Measurements from ENCODE around the gene PCBD1.

PCBD1 gene

DNA sequence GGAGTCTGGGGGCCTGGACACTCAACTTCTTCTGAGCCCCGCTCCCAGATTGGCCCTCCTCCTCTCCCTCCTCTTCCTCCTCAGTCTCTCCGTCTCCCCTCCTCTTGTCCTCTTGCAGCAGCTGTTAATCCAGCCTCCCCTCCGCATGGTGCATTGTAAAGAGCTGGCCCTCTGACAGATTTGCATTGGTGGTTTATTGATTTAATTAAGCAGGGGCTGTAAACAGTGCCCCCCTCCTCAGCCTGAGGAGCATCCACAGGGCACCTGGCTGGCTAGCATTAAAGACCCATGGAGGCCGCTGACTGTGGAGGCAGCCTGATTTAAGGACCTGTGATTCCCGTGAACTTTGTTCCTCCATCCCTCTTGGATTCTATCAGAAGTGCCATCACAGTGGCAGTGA lies 28.9 kb upstream of the PCBD1 start:
- no peak for FAIRE-seq

DNA sequence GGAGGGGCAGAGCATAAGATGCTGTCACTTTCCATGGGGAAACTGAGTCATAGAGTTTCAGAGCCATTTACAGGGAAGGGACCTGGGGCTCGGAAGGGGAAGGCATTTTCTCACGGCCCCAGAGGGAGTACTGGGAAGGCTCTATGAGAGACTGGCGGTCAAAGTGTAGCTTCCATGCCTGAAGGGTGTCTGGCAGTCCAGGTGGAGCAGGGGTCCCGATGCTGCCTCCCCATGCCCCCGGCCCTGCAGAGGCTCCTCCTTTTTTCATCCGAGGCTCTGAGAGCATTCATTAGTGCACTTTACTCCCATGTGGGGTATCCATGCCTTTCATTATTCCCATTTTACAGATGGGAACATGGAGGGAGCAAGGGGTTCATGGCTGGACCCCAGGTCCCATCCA lies 27.9 kb upstream of the PCBD1 start:
- FAIRE-seq, result no peak

DNA sequence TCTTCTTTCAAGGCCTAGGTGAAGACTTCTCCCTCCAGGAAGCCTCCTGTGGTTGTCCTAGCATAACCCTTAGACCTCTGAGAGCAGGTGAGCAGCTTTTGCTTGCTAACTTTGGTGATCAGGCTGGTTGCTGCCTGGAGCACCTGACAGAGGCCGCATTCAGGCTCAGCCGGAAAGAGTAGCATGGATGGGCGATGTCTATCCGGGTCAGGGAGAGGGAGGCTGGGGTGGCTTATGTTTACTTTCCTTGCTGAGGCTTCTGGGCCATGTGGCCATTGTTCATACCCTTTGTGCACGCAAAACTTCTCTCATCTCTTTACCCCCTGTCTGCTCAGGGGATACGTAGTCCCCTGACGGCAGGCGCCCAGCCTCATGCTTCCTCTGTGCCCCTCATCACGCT lies 27.4 kb upstream of the PCBD1 start:
- FAIRE-seq, result no peak

DNA sequence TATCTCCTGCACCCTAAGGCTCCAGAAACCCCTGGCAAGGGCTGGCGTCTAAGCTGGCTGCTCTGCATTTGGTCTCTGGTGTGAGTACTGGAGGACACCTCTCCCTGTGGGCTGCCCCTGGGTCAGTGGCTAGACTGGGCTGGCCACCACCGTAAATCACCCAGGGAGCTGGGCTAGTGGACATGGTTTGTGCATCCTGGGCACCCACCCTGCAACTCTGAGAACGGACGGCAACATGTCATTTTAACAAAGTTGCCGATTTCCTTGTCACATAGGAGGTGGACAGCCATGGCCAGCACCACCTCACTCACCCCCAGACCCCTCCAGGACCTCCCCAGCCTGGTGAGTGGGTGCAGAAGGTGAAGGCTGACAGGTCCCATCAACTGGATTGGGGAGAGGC lies 26.8 kb upstream of the PCBD1 start:
- FAIRE-seq, result no peak

DNA sequence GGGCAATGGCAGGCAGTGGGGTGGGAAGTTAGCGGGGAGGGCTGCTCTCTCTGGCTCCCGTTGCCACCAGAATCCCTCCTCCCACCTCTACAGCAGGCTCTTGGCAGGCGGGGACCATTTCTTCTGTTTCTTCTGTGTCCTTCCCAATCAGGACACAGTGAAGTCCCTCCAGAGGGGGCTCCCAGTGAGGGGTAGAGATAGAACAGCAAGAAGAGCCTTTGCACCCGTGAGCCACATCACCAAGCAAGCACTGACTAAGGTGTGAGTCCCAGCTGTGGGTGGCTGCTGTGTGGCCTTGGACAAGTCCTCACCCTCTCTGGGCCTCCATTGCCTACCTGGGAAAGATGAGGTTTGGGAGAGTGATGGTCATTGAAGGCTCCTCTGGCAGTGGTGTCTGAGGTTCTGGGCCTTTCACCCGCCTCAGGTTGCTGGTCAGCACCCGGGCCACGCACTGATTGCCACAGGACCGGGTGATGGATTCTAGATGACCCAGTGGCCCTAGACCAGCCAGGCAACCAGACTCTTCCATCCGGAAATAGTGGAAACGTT lies 26.0 kb upstream of the PCBD1 start:
- FAIRE-seq, result no peak

DNA sequence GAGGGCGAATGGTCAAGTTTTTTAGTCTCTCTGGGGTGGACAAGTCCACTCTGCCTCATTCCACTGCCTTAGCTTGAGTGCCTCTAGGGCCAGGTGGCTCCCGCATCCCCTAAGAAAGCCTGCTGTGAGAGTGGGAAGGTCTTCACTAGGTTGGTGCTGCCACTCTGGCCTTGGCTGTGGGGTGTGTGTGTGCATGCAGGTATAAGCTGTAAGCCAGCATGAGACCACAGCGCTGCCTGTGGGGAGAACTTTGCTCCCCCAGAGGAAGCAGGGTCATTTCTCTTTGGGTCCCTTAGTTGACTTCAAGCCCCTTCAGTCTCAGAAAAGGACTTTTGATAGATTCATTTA lies 25.5 kb upstream of the PCBD1 start:
- FAIRE-seq, result no peak

DNA sequence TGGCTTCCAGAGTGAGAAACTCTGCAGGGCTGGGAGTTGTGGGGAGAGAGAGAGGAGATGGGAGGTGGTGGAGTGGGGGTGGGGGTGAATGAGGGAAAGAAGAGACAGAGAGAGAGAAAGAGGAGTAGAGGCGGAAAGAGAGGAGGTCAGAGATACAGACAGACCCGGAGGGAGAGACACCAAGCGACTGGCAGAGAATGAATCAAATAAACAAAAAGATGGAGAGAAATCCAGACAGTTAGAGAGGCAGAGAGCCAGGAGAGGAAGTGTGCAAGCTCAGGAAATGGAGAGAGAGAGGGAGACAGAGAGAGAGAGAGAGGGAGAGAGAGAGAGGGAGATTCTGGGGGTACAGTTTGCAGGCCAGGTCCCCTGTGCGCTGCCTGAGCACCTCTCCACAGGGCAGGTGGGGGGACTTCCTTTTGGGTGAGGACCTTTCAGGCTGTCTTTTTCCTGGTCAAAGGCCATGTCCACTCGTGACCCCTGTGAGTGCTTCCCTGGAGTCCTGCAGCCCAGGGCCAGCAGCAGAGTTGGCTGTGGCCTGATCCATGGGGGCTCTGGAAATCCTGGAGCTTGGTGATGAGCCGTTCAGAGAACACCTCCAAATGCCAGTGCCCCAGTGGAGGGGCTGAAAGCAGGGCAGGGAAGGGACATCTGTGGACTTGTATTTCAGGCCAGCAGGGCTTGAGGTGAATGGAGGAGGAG lies 25.0 kb upstream of the PCBD1 start:
- no peak for FAIRE-seq

DNA sequence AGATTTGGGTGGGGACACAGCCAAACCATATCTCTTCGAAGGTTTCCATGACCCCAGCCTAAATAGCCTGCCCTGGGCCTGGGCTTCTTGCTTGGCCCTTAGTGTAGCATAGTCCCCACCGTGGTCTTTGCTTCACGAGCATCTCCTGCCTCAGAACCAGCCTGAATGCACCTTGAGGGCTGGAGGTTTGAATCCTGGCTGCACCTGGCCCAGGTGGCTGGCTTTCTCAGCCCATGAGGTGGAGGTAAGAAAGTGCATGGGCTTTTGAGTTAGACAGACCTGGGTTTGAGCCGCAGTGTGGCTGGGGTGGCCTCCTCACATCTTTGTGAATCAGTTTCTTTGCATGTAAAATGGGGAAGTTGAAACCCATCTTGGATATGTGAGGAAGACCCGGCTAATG lies 24.2 kb upstream of the PCBD1 start:
- no peak for FAIRE-seq

DNA sequence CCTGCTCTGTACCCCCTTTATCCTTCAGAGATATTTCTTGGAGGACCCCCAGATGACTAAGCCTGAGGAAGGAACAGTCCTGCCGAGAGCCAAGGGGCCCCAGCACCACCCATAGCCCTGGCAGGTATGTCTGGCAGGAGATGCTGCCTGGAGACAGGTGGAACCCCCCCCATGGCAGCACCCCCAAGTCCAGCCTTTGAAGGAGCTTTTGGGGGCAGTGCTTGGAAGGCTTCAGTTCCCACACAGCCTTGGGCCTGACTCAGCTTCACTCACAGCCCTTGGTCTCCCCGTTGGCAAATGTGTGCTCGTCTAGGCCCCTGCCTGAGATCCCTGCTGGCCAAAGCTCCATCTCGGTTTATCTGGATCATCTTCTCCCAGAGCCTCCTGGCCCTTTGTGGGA lies 23.0 kb upstream of the PCBD1 start:
- FAIRE-seq, result no peak

DNA sequence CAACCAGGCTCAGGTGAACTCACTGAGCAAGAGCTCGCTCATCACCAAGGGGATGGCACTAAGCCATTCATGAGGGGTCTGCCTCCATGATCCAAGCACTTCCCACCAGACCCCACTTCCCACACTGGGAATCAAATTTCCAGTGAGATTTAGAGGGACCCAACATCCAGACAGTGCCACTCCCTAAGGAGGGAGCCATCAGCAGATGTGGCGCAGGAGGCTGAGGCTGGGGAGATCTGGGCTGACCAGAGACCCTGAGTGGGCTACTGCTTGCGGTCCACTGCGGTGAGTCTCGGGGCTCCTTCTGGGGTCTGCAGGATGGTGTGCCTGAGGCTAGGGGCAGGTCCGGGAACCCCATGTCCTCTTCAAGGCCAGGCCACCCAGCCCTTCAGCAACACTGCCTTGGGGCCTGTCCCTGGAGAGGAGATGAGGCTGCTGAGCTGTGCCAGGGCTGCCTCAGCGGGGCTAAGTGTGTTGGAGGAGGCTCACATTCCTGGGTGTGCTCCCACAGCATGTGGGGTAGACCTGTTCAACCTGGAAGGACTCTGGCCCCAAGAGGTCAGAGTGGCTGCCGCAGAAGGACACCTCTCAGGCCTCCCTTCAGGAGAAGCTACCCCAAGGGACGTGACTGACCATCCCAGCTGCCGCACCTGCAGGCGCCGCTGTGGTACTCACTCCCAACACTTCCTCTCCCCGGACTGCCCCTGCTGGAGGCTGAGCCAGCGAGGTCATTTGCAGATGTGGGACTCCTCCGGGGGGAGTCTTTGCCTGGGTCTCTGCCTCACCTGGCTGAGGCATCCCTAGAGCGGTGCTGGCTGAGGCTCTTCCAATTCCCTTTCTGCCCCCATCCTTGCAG lies 22.3 kb upstream of the PCBD1 start:
- FAIRE-seq, result no peak

DNA sequence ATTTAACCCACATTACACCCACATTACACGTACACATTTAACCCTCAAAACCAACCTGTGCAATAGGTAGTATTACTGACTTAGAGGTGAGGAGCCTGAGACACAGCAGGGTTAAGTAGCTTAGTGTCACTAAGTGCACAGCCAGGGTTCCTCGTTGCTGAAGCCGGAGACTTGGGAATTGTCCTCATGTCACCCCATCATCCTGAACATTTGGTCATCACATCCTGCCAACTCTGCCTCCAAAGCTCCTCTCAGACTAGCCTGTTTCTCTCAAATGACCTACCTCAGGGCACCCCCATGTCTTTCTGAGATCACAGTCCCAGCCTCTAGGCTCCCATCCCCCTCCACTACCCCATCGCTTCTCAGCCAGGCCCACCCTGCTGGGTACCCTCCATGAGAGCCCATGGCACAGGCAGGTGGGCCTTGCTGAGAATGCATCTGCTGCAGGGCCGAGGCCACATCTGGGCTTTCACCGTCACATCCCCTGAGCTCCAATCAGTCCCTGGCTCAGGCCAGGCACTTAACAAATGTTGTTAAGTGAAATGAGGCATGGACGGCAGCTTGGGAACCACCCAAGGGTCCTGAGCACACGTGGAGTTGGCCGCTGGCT lies 21.1 kb upstream of the PCBD1 start:
- FAIRE-seq, result no peak

DNA sequence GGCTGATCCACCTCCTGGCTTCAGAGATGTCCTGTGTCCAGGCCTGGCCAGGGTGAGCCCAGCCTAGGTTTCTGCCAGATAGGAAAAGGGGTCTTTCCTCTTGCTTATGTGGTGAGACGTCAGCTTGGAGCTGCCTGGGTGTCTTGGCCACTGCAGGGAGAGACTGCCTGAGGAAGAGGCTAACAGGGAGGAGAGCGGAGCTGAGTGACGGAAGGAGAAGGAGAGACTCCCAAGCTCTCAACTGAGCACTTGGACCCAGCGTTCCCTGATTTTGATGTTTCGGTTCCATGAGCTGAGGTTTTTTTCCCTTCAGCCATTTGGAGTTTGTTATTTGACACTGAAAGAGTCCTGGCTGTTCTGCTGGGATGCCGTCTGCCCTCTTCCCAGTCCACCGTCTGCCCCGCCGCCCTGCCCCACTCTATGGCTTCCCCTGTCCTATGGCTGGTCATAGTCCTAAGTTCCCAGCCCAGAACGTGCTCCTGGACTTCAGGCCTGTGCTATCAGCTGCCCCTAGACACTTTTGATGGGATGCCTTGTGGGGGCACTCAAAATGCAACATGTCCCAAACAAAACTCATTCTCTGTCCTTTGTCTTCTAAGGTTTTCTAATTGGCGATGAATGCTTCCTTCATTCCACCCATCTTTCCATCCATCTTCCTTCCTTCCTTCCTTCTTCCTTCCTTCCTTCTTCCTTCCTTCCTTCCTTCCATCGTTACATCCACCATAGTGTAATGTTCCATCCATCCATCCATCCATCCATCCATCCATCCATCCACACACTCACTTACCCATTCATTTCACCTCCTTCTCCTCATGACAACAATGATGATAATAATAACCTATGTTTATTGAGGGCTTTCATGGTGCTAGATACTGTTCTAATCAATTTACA lies 20.3 kb upstream of the PCBD1 start:
- FAIRE-seq, result no peak

DNA sequence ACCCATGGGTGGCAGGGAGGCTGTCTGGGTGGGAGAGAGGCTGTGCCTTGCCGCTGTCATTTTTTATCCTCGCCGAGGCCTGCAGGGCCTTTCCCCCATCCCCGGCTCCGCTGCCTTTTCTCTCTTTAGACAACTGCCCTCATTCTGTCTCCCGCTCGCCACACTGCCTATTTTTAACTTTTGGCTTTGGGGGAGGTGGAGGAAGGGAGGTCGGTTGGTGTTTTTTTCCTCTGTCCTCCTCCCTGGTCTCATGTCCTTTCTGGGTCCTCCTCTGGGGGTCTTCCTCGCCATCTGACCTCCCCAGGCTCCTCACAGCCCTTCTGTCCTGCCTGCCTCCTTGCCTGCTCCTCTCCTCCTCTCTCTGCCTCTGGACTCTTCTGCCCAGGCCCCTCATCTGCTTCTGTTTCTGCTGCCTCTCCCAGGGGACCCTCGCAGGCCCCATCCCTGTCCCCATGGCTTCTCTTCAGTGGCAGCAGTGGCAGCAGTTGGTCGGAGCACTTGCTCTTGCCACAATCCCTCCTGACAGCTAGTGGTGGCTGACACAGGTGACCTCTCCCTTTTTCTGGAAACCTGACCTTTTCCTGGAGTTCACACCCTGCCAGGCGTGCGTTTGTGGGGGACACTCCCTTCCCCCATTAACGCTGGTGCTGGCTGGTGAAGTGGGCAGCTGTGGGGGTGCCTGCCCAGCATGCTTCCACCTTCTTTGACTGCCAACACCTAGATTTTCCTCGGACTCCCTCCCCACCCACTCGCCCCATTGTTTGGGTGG lies 19.5 kb upstream of the PCBD1 start:
- no peak for FAIRE-seq

DNA sequence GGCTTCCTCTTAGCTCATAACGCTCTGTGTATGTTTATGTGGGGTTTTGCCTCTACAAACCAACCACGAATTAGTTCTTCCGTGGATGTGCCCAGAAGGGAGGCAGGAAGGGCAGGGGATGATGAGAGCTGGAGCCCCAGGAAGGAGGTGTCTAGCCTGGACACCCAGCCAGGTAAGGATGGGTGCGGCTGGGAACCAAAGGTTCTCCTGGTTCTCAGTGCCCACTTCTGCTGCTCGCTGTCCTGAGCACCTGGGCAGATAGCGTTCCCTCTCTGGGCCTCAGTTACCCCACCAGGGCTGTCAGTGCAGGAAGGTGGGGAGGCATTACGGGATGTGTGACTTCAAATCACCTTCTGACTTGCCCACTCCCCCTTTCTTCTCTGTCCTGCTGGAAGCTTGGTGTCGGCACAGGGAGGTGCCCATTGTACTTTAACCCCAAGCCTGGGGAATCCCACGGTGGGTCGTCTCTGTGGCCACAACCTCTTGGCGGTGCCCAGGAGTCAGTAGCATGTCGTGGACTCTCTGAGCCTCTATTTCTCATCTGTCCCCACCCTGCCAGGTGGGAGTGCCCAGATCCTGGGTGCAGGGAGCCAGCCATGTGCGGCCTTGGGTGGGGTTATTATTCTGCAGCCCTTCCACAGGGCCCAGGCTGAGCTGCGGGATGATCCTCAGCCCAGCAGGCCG lies 18.7 kb upstream of the PCBD1 start:
- FAIRE-seq, result no peak

DNA sequence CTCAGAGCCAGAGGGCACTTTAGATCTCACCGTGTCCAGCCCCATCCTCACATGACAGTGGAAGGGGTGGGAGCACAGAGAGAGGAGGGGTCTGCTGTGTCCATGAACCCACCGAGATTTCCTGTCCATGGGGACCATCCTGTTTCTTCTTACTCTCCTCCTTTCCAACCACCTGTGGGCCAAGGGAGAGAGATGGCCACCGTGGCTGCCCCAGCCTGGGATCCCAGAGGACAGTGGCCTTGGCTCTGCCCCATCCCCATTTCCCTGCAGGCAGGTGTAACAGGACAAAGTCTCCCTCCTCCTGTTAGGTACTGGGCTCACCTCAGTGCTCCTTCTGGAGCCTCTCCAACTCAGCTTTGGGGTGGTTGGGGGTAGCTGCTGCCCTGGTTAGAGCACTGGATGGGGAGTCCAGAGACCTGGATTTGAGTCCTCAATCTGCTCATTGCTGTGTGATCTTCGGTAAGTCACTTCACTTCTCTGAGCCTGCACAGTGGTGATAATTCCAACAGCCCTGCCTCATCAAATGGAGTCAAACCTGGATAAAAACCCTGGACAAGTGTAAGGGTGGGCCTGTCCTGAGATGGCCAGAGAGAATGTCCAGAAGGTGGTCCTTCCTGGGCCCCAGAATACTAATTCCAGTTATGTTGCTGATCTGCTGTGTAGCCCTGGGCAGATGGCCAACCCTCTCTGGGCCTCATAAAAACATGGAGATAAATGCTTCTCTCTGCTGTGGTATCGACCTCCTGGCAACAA lies 17.8 kb upstream of the PCBD1 start:
- no peak for FAIRE-seq

DNA sequence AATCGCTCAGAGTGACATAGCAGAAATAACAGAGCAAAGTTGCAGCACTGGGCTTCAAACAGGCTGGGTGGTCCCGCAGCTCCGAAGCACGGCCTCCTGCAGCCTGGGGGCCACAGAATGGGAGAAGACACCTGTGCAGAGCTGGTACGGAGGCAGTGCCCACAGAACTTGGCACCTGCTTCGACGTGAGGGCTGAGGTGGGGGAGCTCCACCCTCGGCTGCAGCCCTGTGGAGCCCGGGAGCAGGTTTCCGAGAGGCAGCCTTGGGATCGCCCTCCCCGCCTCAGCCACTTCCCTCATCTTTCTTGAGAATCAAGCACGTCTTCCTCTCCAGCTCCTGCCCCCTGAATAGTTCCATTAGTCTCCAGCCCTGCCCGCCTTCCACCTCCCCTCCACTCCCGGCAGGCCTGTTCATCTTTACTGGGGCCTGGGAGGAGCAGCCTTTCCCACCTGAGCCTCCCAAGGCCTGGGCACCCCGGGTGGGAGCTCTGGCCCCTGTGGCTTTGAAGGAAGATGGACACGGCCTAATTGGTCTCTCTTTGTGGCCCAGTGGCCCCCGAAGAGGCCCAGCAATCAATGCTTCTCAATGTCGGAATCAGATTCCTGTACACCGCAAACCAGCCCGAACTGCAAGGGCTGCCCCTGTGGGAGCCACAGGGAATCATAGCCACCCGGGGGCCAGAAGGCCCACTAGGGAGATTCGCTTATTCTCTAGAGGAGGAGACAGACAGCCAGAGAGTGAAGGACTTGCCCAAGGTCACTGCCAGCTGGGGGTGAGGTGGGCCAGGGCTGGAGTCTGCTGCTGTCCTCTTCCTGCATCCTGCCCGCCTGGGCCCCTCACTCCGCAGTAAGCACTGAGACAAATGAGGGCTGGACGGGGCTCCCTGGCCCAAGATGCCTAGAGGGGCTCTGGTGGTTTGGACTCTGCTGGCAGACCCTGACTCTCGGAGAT lies 17.0 kb upstream of the PCBD1 start:
- FAIRE-seq, result no peak

DNA sequence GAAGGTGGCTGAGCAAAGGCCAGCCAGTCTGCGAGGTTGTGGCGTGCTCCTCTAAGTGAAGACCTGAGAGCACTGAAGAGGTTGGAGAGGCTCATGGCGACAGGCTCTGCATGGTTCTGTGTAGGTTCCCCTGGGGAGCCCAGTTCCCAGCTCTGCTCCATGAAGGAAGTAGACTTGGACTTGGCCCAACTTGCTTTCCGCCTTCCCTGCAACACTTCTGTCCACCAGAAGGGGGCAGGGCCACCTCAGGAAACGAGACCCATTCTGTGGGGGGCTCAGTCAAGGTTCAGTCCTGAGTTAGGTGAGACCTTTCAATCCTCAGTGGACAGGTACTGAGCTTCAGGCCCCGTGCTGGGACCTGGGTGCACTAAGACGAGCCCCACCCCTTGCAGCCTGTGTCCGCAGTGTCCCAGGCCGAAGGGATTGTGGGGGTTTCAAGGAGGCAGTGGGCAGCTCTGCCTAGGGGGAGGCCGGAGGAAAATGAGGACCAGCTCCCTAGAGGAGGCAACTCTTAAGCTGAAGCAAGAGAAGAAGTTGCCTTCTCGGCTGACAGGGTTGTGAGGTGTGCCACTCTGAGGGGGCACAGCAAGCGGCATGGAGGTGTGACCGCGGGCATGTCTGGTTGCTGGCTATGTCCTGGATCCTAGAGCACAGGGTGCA lies 15.0 kb upstream of the PCBD1 start:
- no peak for FAIRE-seq

DNA sequence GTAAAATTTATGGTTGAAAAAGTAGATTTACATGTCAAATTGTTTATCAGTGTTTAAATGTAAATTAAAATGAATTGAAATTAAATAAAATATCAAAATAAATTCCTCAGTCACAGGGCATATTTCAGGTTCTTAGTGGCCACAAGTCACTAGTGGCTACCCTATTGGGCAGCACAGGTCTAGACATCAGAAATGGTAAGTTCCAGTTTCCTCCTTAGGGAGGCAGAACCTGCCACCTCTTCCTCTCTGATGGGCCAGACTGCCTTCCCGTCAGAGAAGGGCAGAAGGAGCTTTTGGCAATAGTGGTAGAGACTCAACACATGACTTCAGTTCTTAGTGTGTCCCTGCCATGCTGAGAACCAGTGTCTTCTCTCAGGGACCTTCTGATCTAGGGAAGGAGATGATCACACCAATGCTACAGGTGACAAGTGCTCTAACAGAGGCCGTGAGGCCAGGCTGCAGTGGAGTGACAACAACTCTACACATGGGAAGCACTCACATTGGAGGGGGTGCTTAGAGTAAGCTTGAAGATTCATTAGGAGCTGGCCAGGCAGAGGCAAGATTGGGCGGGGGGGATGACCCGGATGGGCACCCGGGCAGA lies 14.4 kb upstream of the PCBD1 start:
- no peak for FAIRE-seq

Data from A204.1 (cell line).